Astrocyte (in vitro differentiated cells and primary cell): ENCODE results near the gene JAZF1. TPM values are rescaled to one million over a fixed set of nuclear protein-coding genes. Genes with fewer than 3 reads are reported as not detected.

ENCODE experiments used
- DNase-seq: peaks from one replicate; pipeline ENCODE4 v3.0.0-alpha.2; 2010; ENCODE audit warnings: low read depth
- FAIRE-seq: peaks from 2 replicates; lab custom pipeline; 2011; peaks lifted over from hg19 to GRCh38; lab: Jason Lieb, UNC
- H2AFZ ChIP-seq: 2 replicates; pipeline ENCODE4 v1.6.0; 2012; ENCODE audit warnings: low read depth, low read length, inconsistent platforms
- H3K27ac ChIP-seq: 2 replicates; pipeline ENCODE4 v1.5.1; 2011; ENCODE audit warnings: low read depth, low read length, inconsistent platforms
- H3K27me3 ChIP-seq: 2 replicates; pipeline ENCODE4 v1.6.0; 2011; ENCODE audit warnings: low read length, inconsistent platforms; ENCODE audit not compliant: insufficient read depth
- H3K36me3 ChIP-seq: 2 replicates; pipeline ENCODE4 v1.5.1; 2011; ENCODE audit warnings: low read length, inconsistent platforms; ENCODE audit not compliant: insufficient read depth
- H3K4me1 ChIP-seq: 2 replicates; pipeline ENCODE4 v1.5.1; 2011; ENCODE audit warnings: low read length, inconsistent platforms; ENCODE audit not compliant: insufficient read depth
- H3K4me2 ChIP-seq: 2 replicates; pipeline ENCODE4 v1.6.0; 2012; ENCODE audit warnings: low read length, inconsistent platforms
- H3K4me3 ChIP-seq: 2 replicates; pipeline ENCODE4 v1.5.1; 2011; ENCODE audit warnings: low read depth, mild to moderate bottlenecking, low read length, inconsistent platforms; ENCODE audit not compliant: insufficient read depth
- H3K79me2 ChIP-seq: 2 replicates; pipeline ENCODE4 v1.6.0; 2012; ENCODE audit warnings: mild to moderate bottlenecking, low read length, inconsistent platforms; ENCODE audit not compliant: insufficient read depth
- H3K9ac ChIP-seq: 2 replicates; pipeline ENCODE4 v1.6.0; 2012; ENCODE audit warnings: mild to moderate bottlenecking, low read length, inconsistent platforms
- H3K9me3 ChIP-seq: 2 replicates; pipeline ENCODE4 v1.5.1; 2012; ENCODE audit warnings: low read depth, mild to moderate bottlenecking, low read length, inconsistent platforms; ENCODE audit not compliant: insufficient read depth
- H4K20me1 ChIP-seq: 2 replicates; pipeline ENCODE4 v1.6.0; 2012; ENCODE audit warnings: low read length, inconsistent platforms; ENCODE audit not compliant: insufficient read depth
- H3K27ac Mint-ChIP-seq: one replicate; pipeline ENCODE4 v1.8.0; 2021; ENCODE audit warnings: mild to moderate bottlenecking, mixed read lengths; ENCODE audit not compliant: unreplicated experiment
- H3K27me3 Mint-ChIP-seq: one replicate; pipeline ENCODE4 v1.8.0; 2021; ENCODE audit warnings: low read depth, mixed read lengths; ENCODE audit not compliant: unreplicated experiment
- H3K36me3 Mint-ChIP-seq: one replicate; pipeline ENCODE4 v1.8.0; 2021; ENCODE audit warnings: low read depth, mixed read lengths; ENCODE audit not compliant: unreplicated experiment
- H3K4me1 Mint-ChIP-seq: one replicate; pipeline ENCODE4 v1.8.0; 2021; ENCODE audit warnings: low read depth, mixed read lengths; ENCODE audit not compliant: unreplicated experiment
- H3K4me3 Mint-ChIP-seq: one replicate; pipeline ENCODE4 v1.8.0; 2021; ENCODE audit warnings: mild to moderate bottlenecking, moderate library complexity, mixed read lengths; ENCODE audit not compliant: unreplicated experiment
- H3K9me3 Mint-ChIP-seq: one replicate; pipeline ENCODE4 v1.8.0; 2021; ENCODE audit warnings: mild to moderate bottlenecking, mixed read lengths; ENCODE audit not compliant: unreplicated experiment
- EZH2 ChIP-seq: IDR thresholded peaks from 2 replicates; pipeline ENCODE4 v1.6.1; 2012; ENCODE audit warnings: mild to moderate bottlenecking, low read length, inconsistent platforms; ENCODE audit not compliant: insufficient read depth
- total RNA-seq: library from RNA; stranded (reverse); gene quantifications from 2 replicates; pipeline ENCODE4 v1.2.1, GENCODE V29; 2021
- TF ChIP-seq, protein P1 (sequence below): IDR thresholded peaks from 2 replicates; pipeline ENCODE4 v1.5.1; 2011; ENCODE audit warnings: low read depth, mild to moderate bottlenecking, inconsistent platforms, low read length, moderate library complexity; ENCODE audit not compliant: insufficient read depth

Gene JAZF1
- total RNA-seq, 1 donor from 2014 or later, result 20.1 TPM

- peaks cover 30% of the 10 kb centered on the region for H4K20me1 ChIP-seq
- H3K4me1 Mint-ChIP-seq, result peaks cover 6% of the 10 kb centered on the region
- H3K27me3 Mint-ChIP-seq, result no peaks in the 10 kb centered on the region
- H3K4me3 Mint-ChIP-seq, result no peak overlapping the region
- no peak overlapping the region for H3K27ac Mint-ChIP-seq
- H3K27ac ChIP-seq, result no peak overlapping the region
- H3K79me2 ChIP-seq, result peaks cover 4% of the 10 kb centered on the region
- no peaks in the 10 kb centered on the region for H3K9me3 Mint-ChIP-seq
- no peaks in the 10 kb centered on the region for H3K36me3 ChIP-seq
- H3K4me2 ChIP-seq, result no peak overlapping the region
- peaks cover 9% of the 10 kb centered on the region for H3K36me3 Mint-ChIP-seq
- FAIRE-seq, result no peak
- no peak for DNase-seq
- H3K27me3 ChIP-seq, result no peaks in the 10 kb centered on the region
- H3K9ac ChIP-seq, result no peak overlapping the region
- no peaks in the 10 kb centered on the region for H3K9me3 ChIP-seq
- H2AFZ ChIP-seq, result no peak overlapping the region
- no peak overlapping the region for H3K4me3 ChIP-seq
- no peak for TF ChIP-seq EZH2
- TF ChIP-seq, protein P1, sequence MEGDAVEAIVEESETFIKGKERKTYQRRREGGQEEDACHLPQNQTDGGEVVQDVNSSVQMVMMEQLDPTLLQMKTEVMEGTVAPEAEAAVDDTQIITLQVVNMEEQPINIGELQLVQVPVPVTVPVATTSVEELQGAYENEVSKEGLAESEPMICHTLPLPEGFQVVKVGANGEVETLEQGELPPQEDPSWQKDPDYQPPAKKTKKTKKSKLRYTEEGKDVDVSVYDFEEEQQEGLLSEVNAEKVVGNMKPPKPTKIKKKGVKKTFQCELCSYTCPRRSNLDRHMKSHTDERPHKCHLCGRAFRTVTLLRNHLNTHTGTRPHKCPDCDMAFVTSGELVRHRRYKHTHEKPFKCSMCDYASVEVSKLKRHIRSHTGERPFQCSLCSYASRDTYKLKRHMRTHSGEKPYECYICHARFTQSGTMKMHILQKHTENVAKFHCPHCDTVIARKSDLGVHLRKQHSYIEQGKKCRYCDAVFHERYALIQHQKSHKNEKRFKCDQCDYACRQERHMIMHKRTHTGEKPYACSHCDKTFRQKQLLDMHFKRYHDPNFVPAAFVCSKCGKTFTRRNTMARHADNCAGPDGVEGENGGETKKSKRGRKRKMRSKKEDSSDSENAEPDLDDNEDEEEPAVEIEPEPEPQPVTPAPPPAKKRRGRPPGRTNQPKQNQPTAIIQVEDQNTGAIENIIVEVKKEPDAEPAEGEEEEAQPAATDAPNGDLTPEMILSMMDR, result no peak
- peaks cover 10% of the 10 kb centered on the region for H3K4me1 ChIP-seq
Observed at GRCh38 chr7:27991006-27991528, 189.5 kb downstream of the JAZF1 start.

DNA sequence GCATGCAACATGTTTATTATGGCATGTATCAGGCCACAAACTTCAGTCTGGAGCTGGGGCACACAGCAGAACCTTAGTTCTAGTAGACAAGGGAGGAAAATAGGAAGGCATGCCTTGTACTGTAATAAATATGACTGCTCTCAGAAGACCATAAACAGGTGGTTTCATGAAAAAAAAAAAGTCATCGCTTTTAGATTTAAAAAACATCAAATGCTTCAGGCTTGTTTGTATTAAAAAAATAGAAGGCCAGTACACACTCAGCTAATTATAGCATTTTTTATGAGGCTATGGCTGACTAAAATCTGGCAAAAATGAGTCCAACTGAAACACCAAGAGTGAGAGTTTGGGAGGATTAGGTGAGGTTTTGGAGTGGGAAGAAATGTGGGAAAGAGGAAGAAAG is 204.1 kb downstream of the JAZF1 start:
- Histone ChIP-seq H3K4me1 (no peaks in the 10 kb centered on the region), H3K27ac (no peak overlapping the region), H3K79me2 (no peaks in the 10 kb centered on the region), H3K27me3 (no peaks in the 10 kb centered on the region), H4K20me1 (peaks cover 30% of the 10 kb centered on the region), H2AFZ (no peak overlapping the region), H3K9me3 (no peaks in the 10 kb centered on the region), H3K9ac (no peak overlapping the region), H3K36me3 (no peaks in the 10 kb centered on the region), H3K4me3 (no peak overlapping the region), H3K4me2 (no peak overlapping the region)
- Mint-ChIP-seq H3K27ac (no peak overlapping the region), H3K36me3 (peaks cover 4% of the 10 kb centered on the region), H3K27me3 (no peaks in the 10 kb centered on the region), H3K4me3 (no peak overlapping the region), H3K4me1 (peaks cover 10% of the 10 kb centered on the region), H3K9me3 (no peaks in the 10 kb centered on the region)
- DNase-seq (no peak), FAIRE-seq (no peak)
- TF ChIP-seq, protein P1, result no peak
- TF ChIP-seq EZH2, result no peak

DNA sequence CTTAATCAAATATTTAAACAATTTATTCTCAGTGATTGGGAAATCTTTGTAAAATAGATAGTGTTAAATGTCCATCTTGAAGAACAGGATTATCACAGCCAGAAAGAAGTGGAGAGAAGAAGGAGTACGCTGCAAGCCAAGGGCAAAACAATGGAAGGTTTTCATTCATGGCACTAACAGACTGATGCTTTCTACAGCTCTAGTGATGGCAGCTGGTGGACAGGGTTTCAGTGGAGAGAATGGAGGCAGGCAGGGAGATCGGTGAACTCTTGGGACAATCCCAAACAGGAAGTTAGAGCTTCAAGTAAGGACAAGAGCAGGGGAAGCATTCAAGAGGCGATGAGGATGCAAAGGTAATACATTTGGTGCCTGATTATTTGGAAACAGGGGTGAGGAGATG is 207.0 kb downstream of the JAZF1 start:
- H3K27me3 ChIP-seq, result no peaks in the 10 kb centered on the region
- H3K36me3 Mint-ChIP-seq, result no peaks in the 10 kb centered on the region
- no peak overlapping the region for H2AFZ ChIP-seq
- DNase-seq (no peak), FAIRE-seq (no peak)
- H3K4me1 Mint-ChIP-seq, result peaks cover 10% of the 10 kb centered on the region
- H3K4me2 ChIP-seq, result no peak overlapping the region
- H3K4me3 ChIP-seq, result no peak overlapping the region
- H3K27me3 Mint-ChIP-seq, result no peaks in the 10 kb centered on the region
- no peak for TF ChIP-seq EZH2
- TF ChIP-seq, protein P1, result no peak
- H3K27ac ChIP-seq, result no peak overlapping the region
- H3K4me1 ChIP-seq, result no peaks in the 10 kb centered on the region
- peaks cover 3% of the 10 kb centered on the region for H3K79me2 ChIP-seq
- H3K9me3 Mint-ChIP-seq, result no peaks in the 10 kb centered on the region
- no peaks in the 10 kb centered on the region for H3K9me3 ChIP-seq
- no peak overlapping the region for H3K9ac ChIP-seq
- H3K36me3 ChIP-seq, result no peaks in the 10 kb centered on the region
- H3K27ac Mint-ChIP-seq, result no peak overlapping the region
- no peak overlapping the region for H3K4me3 Mint-ChIP-seq
- peaks cover 33% of the 10 kb centered on the region for H4K20me1 ChIP-seq
